SK-N-SH treated with all-trans-retinoic acid at 6 μM for 48 hours (cell line): ENCODE measurements around the gene RFFL.

Experiments
- ATAC-seq: fragments of 200-7000 bp; cut with Tn5 transposase; 3 replicates; pipeline ENCODE4 v1.9.1; 2020; ENCODE audit warnings: mild to moderate bottlenecking, moderate library complexity
- BACH2 ChIP-seq: fragments of 250-450 bp; sonication (Bioruptor Pico); IDR thresholded peaks from 2 replicates; pipeline ENCODE4 v1.9.0; 2021; ENCODE audit warnings: mild to moderate bottlenecking, borderline replicate concordance
- CSDC2 ChIP-seq: fragments of 250-450 bp; sonication (Bioruptor Pico); IDR thresholded peaks from 2 replicates; pipeline ENCODE4 v1.5.0; 2020; ENCODE audit warnings: mild to moderate bottlenecking, moderate library complexity
- ESRRG ChIP-seq: fragments of 250-450 bp; sonication (Bioruptor Pico); IDR thresholded peaks from 2 replicates; pipeline ENCODE4 v1.6.1; 2021; ENCODE audit warnings: mild to moderate bottlenecking
- GLIS3 ChIP-seq: fragments of 250-450 bp; sonication (Bioruptor Pico); IDR thresholded peaks from 2 replicates; pipeline ENCODE4 v1.5.0; 2020; ENCODE audit warnings: mild to moderate bottlenecking, moderate library complexity
- ISL1 ChIP-seq: fragments of 250-450 bp; sonication (Bioruptor Pico); IDR thresholded peaks from 2 replicates; pipeline ENCODE4 v2.1.2; 2022; ENCODE audit warnings: mild to moderate bottlenecking, moderate library complexity
- OSR1 ChIP-seq: fragments of 250-450 bp; sonication (Bioruptor Pico); IDR thresholded peaks from 2 replicates; pipeline ENCODE4 v1.8.0; 2022; ENCODE audit warnings: moderate library complexity, mild to moderate bottlenecking, inconsistent platforms
- PPARA ChIP-seq: fragments of 250-450 bp; sonication (Bioruptor Pico); IDR thresholded peaks from 2 replicates; pipeline ENCODE4 v1.5.0; 2020; ENCODE audit warnings: mild to moderate bottlenecking, borderline replicate concordance
- RARB ChIP-seq: fragments of 250-450 bp; sonication (Bioruptor Pico); IDR thresholded peaks from 2 replicates; pipeline ENCODE4 v1.8.0; 2021; ENCODE audit warnings: mild to moderate bottlenecking, moderate library complexity
- SNAI2 ChIP-seq: fragments of 250-450 bp; sonication (Bioruptor Pico); IDR thresholded peaks from 2 replicates; pipeline ENCODE4 v1.5.0; 2020; ENCODE audit warnings: mild to moderate bottlenecking, moderate library complexity
- TCF4 ChIP-seq: fragments of 250-450 bp; sonication (Bioruptor Pico); IDR thresholded peaks from 2 replicates; pipeline ENCODE4 v1.8.0; 2021; ENCODE audit warnings: mild to moderate bottlenecking, moderate library complexity, borderline replicate concordance
- ZC3H10 ChIP-seq: fragments of 250-450 bp; sonication (Bioruptor Pico); IDR thresholded peaks from 2 replicates; pipeline ENCODE4 v1.5.1; 2021; ENCODE audit warnings: mild to moderate bottlenecking, moderate library complexity
- ZFP3 ChIP-seq: fragments of 250-450 bp; sonication (Bioruptor Pico); IDR thresholded peaks from 2 replicates; pipeline ENCODE4 v1.5.0; 2020; ENCODE audit warnings: mild to moderate bottlenecking, moderate library complexity
- ZNF565 ChIP-seq: fragments of 450-650 bp; formaldehyde crosslinking; conservative IDR thresholded peaks from 2 replicates; pipeline ENCODE4 v1.5.0; 2020; ENCODE audit warnings: low read depth, mild to moderate bottlenecking, moderate library complexity
- ZNF8 ChIP-seq: fragments of 450-650 bp; formaldehyde crosslinking; IDR thresholded peaks from 2 replicates; pipeline ENCODE4 v1.5.0; 2020; ENCODE audit warnings: mild to moderate bottlenecking, moderate library complexity
- TF ChIP-seq, protein P1 (sequence below): fragments of 250-450 bp; sonication (Bioruptor Pico); IDR thresholded peaks from 2 replicates; pipeline ENCODE4 v1.5.1; 2020; ENCODE audit warnings: low read depth, mild to moderate bottlenecking, moderate library complexity
- TF ChIP-seq, protein P2 (sequence below): fragments of 250-450 bp; sonication (Bioruptor Pico); IDR thresholded peaks from 2 replicates; pipeline ENCODE4 v1.5.0; 2020; ENCODE audit warnings: mild to moderate bottlenecking, moderate library complexity
- TF ChIP-seq, protein P3 (sequence below): fragments of 250-450 bp; sonication (Bioruptor Pico); IDR thresholded peaks from 2 replicates; pipeline ENCODE4 v1.5.1; 2021; ENCODE audit warnings: mild to moderate bottlenecking, moderate library complexity
- TF ChIP-seq, protein P4 (sequence below): fragments of 250-450 bp; sonication (Bioruptor Pico); IDR thresholded peaks from 2 replicates; pipeline ENCODE4 v1.8.0; 2021; ENCODE audit warnings: low read depth, mild to moderate bottlenecking, moderate library complexity, borderline replicate concordance
- TF ChIP-seq, protein P5 (sequence below): fragments of 250-450 bp; sonication (Bioruptor Pico); IDR thresholded peaks from 2 replicates; pipeline ENCODE4 v1.8.0; 2020; ENCODE audit warnings: mild to moderate bottlenecking, moderate library complexity, borderline replicate concordance

The RFFL gene

DNA sequence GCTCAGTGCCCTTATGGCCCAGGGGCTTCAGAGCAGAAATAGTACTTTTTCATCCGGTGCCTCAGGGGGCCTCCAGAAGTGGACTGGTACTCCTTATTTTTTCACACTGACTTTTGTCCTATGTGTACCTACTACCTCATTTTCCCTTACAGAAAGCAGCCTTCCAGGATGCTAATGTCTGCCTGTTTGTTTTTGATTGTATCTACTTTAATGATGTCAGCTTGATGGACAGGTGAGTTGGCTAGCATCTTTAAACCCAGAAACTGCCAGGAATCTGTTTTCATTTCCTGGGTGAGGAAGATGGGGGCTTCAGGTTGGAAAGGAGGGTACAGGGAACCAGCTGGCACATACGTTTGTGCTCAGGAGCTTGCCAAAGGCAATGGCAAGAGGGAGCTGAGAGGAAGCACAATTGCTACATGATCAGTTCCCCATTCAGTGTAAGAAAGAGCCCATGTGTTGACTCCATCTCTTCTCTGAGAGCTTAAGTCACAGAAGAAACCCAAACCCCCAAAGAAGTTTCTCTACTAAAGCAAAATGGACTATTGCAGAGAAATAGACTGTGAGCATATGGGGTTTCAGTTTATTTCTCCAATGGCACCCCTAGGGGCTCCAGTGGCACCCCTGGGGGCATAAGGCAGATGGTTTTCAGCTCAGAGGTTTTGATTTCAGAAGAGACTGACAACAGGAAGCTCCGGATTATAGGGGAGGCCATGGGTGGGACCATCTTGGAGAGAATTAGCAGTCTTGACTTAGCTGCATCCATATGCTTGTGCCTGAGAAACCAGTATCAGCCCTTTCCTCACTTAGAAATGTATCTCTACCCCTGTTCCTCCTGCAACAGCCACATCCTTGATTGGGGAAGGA, 66.9 kb downstream of the RFFL start:
- TF ChIP-seq GLIS3 (no peak), ZFP3 (no peak), BACH2 (CRISPR knock-in tag) (no peak), ISL1 (no peak), PPARA (no peak), ZNF8 (CRISPR knock-in tag) (no peak), RARB (no peak), ZC3H10 (CRISPR knock-in tag) (no peak), ESRRG (CRISPR knock-in tag) (no peak), OSR1 (no peak), TCF4 (CRISPR knock-in tag) (no peak)
- TF ChIP-seq, protein P1, sequence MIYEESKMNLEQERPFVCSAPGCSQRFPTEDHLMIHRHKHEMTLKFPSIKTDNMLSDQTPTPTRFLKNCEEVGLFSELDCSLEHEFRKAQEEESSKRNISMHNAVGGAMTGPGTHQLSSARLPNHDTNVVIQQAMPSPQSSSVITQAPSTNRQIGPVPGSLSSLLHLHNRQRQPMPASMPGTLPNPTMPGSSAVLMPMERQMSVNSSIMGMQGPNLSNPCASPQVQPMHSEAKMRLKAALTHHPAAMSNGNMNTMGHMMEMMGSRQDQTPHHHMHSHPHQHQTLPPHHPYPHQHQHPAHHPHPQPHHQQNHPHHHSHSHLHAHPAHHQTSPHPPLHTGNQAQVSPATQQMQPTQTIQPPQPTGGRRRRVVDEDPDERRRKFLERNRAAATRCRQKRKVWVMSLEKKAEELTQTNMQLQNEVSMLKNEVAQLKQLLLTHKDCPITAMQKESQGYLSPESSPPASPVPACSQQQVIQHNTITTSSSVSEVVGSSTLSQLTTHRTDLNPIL (CRISPR knock-in tag), result no peak
- TF ChIP-seq, protein P2, sequence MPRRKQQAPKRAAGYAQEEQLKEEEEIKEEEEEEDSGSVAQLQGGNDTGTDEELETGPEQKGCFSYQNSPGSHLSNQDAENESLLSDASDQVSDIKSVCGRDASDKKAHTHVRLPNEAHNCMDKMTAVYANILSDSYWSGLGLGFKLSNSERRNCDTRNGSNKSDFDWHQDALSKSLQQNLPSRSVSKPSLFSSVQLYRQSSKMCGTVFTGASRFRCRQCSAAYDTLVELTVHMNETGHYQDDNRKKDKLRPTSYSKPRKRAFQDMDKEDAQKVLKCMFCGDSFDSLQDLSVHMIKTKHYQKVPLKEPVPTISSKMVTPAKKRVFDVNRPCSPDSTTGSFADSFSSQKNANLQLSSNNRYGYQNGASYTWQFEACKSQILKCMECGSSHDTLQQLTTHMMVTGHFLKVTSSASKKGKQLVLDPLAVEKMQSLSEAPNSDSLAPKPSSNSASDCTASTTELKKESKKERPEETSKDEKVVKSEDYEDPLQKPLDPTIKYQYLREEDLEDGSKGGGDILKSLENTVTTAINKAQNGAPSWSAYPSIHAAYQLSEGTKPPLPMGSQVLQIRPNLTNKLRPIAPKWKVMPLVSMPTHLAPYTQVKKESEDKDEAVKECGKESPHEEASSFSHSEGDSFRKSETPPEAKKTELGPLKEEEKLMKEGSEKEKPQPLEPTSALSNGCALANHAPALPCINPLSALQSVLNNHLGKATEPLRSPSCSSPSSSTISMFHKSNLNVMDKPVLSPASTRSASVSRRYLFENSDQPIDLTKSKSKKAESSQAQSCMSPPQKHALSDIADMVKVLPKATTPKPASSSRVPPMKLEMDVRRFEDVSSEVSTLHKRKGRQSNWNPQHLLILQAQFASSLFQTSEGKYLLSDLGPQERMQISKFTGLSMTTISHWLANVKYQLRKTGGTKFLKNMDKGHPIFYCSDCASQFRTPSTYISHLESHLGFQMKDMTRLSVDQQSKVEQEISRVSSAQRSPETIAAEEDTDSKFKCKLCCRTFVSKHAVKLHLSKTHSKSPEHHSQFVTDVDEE (CRISPR knock-in tag), result no peak
- TF ChIP-seq, protein P3, sequence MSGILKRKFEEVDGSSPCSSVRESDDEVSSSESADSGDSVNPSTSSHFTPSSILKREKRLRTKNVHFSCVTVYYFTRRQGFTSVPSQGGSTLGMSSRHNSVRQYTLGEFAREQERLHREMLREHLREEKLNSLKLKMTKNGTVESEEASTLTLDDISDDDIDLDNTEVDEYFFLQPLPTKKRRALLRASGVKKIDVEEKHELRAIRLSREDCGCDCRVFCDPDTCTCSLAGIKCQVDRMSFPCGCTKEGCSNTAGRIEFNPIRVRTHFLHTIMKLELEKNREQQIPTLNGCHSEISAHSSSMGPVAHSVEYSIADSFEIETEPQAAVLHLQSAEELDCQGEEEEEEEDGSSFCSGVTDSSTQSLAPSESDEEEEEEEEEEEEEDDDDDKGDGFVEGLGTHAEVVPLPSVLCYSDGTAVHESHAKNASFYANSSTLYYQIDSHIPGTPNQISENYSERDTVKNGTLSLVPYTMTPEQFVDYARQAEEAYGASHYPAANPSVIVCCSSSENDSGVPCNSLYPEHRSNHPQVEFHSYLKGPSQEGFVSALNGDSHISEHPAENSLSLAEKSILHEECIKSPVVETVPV, result no peak
- TF ChIP-seq, protein P4, sequence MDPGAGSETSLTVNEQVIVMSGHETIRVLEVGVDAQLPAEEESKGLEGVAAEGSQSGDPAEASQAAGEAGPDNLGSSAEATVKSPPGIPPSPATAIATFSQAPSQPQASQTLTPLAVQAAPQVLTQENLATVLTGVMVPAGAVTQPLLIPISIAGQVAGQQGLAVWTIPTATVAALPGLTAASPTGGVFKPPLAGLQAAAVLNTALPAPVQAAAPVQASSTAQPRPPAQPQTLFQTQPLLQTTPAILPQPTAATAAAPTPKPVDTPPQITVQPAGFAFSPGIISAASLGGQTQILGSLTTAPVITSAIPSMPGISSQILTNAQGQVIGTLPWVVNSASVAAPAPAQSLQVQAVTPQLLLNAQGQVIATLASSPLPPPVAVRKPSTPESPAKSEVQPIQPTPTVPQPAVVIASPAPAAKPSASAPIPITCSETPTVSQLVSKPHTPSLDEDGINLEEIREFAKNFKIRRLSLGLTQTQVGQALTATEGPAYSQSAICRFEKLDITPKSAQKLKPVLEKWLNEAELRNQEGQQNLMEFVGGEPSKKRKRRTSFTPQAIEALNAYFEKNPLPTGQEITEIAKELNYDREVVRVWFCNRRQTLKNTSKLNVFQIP, result no peak
- TF ChIP-seq, protein P5, sequence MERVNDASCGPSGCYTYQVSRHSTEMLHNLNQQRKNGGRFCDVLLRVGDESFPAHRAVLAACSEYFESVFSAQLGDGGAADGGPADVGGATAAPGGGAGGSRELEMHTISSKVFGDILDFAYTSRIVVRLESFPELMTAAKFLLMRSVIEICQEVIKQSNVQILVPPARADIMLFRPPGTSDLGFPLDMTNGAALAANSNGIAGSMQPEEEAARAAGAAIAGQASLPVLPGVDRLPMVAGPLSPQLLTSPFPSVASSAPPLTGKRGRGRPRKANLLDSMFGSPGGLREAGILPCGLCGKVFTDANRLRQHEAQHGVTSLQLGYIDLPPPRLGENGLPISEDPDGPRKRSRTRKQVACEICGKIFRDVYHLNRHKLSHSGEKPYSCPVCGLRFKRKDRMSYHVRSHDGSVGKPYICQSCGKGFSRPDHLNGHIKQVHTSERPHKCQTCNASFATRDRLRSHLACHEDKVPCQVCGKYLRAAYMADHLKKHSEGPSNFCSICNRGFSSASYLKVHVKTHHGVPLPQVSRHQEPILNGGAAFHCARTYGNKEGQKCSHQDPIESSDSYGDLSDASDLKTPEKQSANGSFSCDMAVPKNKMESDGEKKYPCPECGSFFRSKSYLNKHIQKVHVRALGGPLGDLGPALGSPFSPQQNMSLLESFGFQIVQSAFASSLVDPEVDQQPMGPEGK, result no peak
- ATAC-seq, result no peak; the same call in 2 of the 3 replicates

GRCh38 chr17:34993031-34993430, 70.5 kb downstream of the RFFL start:
- ATAC-seq, result no peak
- TF ChIP-seq, protein P4, result no peak

DNA sequence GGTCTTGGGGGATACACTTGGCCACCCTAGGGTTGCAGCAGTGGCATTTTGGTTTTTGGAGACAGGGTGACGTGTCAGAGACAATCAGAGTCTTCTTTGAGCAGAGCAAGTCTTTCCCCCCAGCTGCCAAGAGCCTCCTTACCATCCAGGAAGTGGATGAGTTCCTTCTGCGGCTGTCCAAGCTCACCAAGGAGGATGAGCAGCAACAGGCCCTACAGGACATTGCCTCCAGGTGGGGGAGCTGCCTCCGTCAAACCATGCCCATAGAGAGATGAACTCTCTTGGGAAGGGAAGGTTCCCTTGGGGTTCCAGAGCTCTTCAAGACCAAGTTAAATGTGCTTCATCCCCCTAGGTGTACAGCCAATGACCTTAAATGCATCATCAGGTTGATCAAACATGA, 71.9 kb downstream of the RFFL start:
- ATAC-seq, result no peak
- TF ChIP-seq, protein P5, result no peak
- no peak for TF ChIP-seq ISL1
- no peak for TF ChIP-seq ZNF8 (CRISPR knock-in tag)
- no peak for TF ChIP-seq BACH2 (CRISPR knock-in tag)
- TF ChIP-seq RARB, result no peak
- no peak for TF ChIP-seq SNAI2 (CRISPR knock-in tag)
- no peak for TF ChIP-seq ESRRG (CRISPR knock-in tag)
- TF ChIP-seq OSR1, result no peak
- TF ChIP-seq ZNF565, result no peak
- TF ChIP-seq CSDC2 (CRISPR knock-in tag), result no peak
- TF ChIP-seq, protein P2 (CRISPR knock-in tag), result no peak
- TF ChIP-seq, protein P3, result no peak
